GM19043 (cell line): ENCODE measurements around the gene SLC31A1.

Experiments
- ATAC-seq: cut with Tn5 transposase; IDR thresholded peaks from one replicate; pipeline ENCODE4 v1.9.1; 2021; ENCODE audit warnings: low read depth; ENCODE audit not compliant: unreplicated experiment

SLC31A1 gene

DNA sequence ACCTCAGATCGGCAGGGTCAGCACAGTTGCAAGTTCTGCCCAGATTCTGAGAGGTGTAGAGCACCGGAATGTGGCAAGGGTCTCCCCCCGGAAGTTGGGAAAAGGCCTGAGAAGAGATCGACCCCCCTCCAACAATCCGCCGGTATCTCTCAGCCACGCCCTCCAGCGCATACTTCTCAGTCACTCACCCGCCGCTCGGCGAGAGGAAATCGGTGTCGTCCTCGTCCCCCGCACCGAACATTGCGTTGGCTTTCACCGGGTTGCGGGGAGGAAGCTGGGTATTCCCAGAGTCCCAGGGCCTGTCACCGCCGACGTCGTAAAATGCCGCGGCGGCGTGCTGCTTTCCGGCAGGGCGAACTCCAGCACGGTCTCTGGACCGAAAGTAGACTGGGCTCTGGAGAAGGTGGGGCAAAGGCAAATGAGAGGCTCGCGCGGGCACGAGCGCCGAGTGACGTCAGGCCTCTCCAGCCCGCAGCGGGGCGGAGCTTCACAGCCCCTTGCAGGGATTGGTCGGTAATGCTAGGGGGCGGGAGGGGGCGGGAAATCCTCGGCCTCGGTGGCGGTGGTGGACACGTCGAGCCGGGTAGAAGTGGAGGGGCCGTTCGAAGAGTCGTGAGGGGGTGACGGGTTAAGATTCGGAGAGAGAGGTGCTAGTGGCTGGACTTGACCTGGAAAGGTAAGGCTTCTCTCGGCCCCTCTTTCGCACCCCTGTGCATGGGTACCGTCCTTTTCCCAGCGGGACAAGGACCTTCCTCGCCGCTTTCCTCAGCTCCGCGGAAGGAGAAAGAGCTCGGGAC is at the start of gene SLC31A1, which contains the start of gene FKBP15:
SLC31A1 (plus strand) TSS at position 542 of the 797 bp plus-strand sequence. CDS start 34,605 bp downstream, outside the sequence.
FKBP15 (minus strand) TSS at position 275 of the 797 bp plus-strand sequence; CDS start at position 241, 34 bp downstream.
- peak; percentile 80 for ATAC-seq

DNA sequence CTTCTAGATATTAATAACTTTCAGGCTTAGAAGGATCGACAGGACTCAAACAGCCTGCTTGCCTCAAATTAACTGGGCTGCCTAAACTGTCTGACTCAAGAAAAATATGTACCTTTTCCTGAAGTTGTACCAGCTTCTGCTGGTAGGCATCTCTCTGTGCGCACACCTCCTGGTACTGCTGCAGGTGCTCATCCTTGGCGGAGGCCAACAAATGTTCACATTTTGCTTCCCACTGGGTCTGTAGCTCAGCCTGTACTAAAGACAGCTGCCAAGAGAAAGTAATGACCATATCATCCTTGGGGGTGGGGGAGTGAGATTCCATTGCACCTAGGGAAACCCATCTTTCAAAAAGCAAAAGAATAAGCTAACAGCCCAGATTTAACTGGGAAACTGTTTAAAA is 48.0 kb upstream of the SLC31A1 start:
- no peak for ATAC-seq

DNA sequence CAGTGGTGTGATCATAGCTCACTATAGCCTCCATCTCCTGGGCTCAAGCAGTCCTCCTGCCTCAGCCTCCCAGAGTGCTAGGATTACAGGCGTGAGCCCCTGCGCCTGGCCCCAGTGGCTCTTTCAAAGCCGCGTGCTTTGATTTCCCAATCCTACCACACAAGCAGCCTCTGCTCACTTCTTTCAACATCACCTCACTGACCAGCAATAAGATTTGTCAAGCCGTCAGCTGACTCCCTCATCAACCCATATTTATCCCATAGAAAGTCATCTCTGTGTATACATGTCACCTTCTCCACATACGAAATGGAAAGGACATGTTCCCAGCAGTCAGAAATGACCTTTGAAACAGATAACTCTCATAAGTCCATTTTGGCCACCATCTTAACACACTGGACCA is 44.5 kb upstream of the SLC31A1 start:
- ATAC-seq, result no peak

DNA sequence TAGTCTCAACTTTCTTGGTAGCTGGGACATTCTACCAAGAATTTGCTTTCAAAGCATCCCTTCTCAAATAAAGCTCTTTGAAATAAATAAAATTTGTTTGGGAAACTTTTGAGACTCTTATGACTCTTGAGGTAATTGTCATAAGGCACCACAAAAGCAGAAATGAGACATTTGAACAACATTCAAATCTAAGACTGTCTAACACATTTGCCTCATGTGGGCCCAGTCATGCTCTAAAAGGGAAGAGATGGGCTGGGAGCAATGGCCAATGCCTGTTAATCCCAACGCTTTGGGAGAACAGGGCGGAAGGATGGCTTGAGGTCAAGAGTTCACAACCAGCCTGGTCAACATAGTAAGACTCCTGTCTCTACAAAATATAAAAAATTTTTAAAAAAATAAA is 44.1 kb upstream of the SLC31A1 start:
- no peak for ATAC-seq

DNA sequence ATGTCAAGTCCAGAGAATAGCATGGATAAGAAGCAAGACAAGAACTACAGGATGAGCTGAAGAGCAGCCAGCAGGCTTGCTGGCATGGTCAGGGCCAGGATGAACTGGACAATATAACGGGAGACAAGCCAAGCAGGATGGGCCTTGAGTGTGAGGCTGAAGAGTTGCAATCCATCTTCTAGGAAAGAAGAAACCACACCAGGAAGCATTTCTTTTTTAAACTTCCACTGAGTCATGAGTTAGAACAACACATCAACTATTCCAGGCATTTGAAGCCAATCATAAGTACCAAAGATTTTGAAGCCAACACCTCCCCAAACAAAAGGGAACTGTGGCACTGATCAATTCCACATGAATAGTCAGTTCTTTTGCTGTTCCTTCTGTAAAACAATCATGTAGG is 43.3 kb upstream of the SLC31A1 start:
- no peak for ATAC-seq

DNA sequence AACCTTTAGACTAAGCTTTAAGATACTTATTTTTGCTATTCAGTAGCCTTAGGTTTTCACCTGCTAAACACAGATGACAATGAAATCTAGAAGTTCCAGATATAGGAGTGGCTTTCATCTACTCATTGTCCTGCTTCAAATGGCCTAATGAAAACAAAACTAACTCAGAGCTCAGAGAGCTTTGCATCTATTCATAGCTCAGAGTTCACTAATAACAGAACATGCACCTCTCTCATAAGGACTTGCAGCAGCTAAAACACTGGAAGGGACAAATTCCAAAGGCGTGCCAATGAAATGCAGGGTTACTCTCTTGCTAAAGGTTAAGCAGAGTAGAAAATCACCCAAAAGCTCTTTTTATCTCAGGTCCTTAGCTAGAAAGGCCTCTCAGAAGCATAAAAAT is 41.5 kb upstream of the SLC31A1 start:
- no peak for ATAC-seq

DNA sequence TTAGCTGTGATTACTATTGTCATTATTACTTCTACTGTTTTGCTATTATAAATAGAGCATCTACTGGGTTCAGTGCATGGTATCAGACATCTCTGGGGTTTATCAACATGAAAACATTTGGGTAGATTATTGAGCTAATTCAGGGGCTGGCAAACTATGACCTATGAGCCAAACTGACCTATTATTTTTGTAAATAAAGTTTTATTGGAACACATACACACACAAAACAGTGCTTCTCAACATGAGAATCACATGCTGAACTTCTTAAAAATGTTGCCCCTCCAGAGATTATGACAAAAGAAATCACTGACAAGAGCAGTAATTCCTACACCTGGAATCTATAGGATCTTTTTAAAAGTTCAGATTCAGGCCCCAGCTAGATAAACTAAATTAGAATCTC is 40.2 kb upstream of the SLC31A1 start:
- no peak for ATAC-seq

DNA sequence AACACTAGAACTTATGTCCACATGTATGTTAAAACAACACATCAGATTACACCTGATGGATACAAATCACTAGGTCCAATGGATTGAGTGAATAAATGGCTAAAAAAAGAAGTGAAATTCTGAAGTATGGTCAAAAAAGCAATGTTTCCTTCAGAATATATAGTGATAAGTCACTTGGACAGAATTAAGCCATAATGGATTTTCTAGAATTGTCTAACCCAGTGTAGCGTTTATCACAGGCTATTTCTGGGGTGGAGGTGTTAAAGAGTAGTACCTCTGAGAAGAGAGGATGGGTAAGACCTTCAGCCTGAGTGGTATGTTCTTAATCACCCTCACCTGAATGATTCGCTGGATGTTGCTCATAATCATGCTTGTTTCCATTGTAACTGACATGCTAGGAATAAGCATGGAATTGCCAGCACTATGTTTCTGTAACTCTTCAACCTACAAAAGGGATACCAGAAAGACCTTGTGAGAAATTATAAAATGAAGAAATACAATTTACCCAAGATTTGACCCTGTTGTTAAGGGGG is 37.3 kb upstream of the SLC31A1 start:
- ATAC-seq, result no peak

DNA sequence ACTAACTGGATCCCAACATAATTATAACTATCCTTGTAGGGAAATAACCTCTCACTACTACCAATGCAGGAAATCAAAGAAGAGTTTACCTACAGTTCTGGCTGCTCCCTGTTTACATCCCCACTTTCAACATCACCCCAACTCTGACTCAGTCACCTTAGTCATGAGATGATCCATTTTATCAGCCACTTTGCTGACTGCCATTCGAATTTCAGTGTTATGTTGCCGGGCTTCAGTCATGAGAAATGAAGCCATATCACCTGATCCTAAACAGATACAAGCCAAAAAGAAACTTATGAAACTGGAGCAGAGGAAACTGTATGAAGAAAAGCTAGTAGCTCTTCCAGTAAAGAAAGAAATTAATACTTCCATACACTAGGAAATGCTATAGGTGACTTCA is 36.8 kb upstream of the SLC31A1 start:
- no peak for ATAC-seq

DNA sequence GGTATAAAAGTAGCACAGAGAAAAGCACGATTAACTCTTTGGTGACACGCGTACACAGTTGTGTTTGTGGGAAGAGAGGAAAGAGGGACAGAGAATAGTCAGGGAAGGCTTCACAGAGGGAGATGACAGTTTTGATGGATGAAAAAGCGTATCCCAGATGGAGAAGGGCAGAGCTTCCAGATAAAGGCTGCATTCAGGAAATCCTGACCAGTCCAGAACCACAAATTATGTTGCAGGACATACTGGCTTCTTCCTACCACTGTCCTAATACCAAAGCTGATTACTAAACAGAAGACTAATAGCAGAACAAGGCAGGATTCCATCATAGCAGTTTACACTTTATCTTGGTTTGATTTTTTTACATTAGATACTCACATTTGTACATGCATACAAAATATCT is 36.1 kb upstream of the SLC31A1 start:
- no peak for ATAC-seq

DNA sequence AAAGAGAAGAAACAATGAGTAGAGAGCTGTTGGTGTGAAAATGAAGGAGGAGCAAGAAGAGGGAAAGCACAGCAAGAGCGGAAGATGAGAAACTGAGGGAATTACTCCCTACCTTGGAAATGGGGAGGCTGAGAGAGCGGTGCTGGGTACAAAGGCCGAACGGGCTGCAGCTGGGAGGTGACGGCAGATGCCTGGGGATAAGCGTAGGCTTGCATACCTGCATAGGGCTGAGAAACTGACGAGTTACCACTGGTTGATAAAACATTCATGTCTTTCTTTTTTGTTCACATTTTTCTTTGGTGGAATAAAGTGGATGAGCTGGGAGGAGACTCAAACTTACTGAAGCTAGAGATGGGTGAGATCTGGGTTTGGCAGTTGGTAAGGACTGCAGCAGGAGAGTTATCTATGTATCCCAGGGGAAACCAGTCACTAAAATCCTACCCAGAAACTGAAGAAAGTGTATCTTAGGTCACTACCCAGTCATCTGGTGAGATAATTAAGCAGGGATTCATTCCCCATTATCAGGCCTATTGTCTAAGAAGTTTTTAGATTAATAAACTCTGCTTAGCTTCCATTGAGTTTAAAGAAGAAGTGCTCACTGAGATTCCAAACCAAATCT is 35.1 kb upstream of the SLC31A1 start:
- no peak for ATAC-seq

DNA sequence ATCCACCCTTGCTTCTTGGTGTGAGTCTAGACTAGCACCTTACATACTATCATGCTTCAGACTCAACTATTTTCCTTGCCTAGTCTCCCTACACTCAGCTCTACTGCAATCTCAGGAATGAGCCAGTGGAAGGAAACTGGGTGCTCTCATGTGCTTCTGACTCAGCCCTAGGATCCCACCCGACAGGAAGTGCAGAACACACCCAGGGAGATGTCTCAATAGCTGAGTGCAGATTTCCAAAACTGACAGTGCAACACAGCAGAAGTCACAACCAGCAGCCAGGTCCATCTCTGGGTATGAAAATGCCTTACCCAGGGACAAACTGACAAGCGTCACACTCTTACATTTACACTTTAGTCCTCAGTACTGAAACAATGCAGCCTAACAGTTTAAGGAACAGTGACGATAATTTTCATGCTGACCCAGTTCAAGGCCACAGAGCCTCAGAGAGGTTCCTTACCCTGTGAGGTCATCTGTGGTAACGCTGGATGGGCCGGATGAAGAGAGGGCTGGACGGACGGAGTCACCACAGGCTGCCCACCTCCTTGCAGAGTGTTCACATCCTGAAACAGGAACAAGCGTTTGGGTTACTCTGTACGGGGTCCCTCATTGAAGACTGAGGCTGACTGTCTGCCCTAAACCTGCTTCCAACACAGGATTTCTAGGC is 33.3 kb upstream of the SLC31A1 start:
- ATAC-seq, result no peak

DNA sequence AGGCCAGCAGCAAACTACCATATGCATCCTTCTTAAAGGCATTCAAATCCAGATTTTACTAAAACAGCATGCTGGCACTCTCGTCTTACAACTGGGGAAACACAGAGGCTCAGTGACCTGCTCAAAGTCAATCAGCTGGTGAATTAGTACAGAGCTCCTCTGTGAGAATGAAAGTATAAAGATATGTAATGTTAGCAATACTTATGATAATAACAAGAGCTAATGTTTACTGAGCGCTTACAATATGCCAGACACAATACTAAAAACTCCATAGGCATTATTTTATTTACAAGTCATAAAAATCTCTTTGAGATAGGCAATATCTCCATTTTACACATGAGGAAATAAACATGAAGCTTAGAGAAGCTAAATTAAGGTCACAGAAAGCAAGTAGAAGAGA is 28.9 kb upstream of the SLC31A1 start:
- no peak for ATAC-seq

DNA sequence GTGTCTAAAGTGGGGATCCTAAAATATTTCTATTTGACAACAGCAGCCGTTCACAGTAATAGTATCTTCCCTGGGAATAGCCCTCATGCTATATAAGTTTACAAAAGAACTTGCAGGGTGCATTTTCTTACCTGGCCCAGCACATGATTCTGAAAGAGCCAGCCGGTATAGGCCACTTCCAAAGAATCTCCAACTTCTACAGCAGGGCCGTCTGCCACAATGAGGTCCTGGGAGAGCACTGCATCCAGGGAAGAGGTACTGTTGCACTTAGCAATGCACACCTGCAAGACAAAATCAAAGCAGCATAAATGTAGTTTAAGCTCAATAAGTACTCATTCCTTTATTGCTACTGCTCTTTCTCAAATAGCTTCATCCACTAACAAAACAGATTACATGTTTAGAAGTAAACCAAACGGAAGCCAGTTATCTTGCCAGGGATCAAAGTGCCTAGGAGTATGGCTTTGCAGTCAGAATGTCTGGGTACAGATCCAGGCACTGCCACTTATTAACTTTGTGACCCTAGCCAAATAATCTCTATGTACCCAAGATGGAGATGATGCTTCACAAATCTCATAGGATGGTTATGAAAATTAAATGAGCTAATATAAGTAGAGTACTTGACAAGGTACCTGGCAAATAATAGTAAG is 21.5 kb upstream of the SLC31A1 start:
- no peak for ATAC-seq

DNA sequence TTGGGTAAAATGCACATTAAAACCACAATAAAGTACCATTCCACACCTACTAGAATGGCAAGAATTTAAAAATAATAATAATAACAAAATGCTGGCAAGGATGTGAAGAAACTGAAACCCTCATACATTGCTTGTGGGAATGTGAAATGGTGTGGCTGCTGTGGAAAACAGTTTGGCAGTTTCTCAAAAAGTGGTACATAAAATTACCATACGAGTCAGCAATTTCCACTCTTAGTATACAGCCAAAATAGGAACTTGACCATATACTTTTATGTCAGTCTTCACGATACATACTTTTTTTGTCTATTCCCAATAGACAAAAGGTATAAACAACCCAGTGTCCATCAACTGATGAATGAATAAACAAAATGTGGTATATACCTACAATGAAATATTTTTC is 15.9 kb upstream of the SLC31A1 start:
- ATAC-seq, result no peak

DNA sequence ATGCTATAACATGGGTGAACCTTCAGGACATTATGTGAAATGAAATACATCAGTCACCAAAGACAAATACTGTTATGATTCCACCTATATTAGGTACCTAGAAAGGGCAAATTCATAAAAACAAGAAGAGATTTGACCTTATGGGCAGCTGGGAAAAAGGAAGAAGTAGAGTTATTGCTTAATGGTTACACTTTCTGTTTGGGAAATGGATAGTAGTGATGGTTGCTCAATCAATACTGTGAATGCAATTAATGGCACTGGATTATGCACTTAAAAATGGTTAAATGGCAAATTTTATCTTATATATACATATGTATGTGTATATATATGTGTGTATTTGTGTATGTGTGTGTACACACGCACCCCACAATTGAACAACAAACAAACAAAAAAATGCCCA is 15.5 kb upstream of the SLC31A1 start:
- ATAC-seq, result no peak

DNA sequence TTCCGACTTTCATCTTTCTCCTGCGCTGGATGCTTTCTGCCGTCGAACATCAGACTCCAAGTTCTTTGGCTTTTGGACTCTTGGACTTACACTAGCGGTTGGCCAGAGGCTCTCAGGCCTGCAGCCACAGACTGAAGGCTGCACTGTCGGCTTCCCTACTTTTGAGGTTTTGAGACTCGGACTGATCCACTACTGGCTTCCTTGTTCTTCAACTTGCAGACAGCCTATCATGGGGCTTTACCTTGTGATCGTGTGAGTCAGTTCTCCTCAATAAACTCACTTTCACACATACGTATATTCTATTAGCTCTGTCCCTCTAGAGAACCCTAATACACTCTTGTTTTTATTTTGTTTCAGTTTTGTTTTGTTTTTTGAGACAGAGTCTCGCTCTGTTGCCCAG is 10.5 kb upstream of the SLC31A1 start:
- ATAC-seq, result no peak

DNA sequence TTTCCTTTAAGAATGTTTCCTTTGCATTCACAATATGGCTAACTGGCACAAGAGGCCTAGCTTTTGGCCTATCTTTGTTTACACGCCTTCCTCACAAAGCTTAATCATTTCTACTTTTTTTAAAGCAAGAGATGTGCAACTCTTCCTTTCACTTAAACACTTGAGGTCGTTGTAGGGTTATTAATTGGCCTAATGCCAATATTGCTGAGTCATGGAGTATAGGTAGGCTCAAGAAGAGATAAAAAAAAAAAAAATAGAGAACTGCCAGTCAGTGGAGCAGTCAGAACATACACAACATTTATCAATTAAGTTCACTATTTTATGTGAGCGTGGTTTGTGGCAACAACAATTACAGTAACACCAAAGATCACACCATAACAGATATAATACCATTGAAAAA is 6.2 kb upstream of the SLC31A1 start:
- ATAC-seq, result no peak

DNA sequence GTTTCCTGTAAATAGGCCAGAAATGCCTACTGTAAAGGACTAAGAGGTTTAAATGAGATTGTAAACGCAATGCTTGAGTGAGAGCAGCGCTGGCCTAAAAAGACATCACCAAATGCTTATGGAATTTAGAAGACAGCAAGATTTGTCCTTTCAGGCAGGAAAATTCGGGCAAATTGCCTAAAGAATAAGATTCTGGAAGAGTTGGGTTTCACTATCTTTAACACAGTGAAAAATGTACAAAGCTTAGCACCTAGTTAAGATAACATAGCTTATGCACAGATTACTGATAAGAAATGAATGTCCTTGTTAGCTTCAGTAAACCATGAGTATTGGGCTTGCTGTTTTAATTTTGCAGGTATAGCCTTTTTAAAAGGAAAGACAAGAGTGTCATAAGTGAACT is 4.9 kb upstream of the SLC31A1 start:
- no peak for ATAC-seq

DNA sequence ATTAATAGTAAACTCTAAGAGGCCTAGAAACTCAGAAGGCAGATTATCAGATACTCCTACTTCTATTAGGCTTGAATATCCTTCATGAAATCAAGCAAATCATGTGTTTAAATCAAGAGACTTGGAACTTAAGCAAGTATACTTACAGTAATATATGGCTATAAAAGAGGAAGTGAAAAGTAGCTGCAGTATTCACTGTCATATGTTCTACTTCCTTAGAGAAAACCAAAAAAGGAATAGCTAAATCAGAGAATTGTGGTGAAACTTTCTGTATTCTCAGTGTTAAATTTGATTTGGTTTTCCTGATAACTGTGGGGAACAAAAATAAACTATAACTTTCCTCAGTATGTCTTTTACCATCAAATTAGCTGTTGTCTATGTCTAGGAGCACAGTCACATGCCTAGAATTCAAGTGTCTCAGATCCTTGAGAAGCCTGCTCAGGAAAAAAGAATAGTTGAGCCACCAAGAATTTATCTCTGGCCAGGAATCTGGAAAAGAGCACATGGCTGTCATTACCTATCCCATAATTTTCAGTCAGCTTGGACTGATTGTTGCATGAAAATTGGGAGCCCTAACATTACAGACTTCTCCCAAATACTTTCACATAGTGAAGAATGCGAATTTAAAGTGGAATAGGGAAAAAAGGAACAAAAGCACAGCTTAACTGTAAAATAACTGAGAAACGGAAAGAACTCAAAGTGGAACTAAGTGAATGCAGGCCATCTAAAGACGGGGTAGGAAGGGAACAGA is 2.0 kb upstream of the SLC31A1 start:
- ATAC-seq, result peak; percentile 36
